ENCODE data around the gene ATP13A1.

Gene ATP13A1

GRCh38 chr19:19643158-19644053 lies 20.1 kb downstream of the ATP13A1 start, which contains the start of gene GMIP:
Gene GMIP (minus strand): TSS chr19:19643657. CDS start chr19:19643529, 128 bp downstream.
- DNase-seq (ENCODE audit: low spot score): peak; percentile 88

GRCh38 chr19:19642506-19643157 lies 20.8 kb downstream of the ATP13A1 start:
- peak; percentile 52 for DNase-seq (ENCODE audit: low spot score)

GRCh38 chr19:19637523-19638251 lies 25.8 kb downstream of the ATP13A1 start:
- no peak for DNase-seq (ENCODE audit: low spot score)

GRCh38 chr19:19637186-19637522 lies 26.3 kb downstream of the ATP13A1 start:
- DNase-seq (ENCODE audit: low spot score): no peak

- no peak for DNase-seq (ENCODE audit: low spot score)
These were observed 26.8 kb downstream of the ATP13A1 start for GRCh38 chr19:19636573-19637185.

- no peak for DNase-seq (ENCODE audit: low spot score)
These were observed 28.2 kb downstream of the ATP13A1 start for GRCh38 chr19:19635313-19635702.

- no peak for DNase-seq (ENCODE audit: low spot score)
These were observed 28.8 kb downstream of the ATP13A1 start for GRCh38 chr19:19634516-19635312.

- no peak for DNase-seq (ENCODE audit: low spot score)
These were observed 29.6 kb downstream of the ATP13A1 start for GRCh38 chr19:19633711-19634515.

- DNase-seq (ENCODE audit: low spot score): no peak
These were observed 30.8 kb downstream of the ATP13A1 start for GRCh38 chr19:19632661-19633060.

GRCh38 chr19:19631346-19631745 lies 32.1 kb downstream of the ATP13A1 start:
- no peak for DNase-seq (ENCODE audit: low spot score)

- no peak for DNase-seq (ENCODE audit: low spot score)
These were observed 33.0 kb downstream of the ATP13A1 start for GRCh38 chr19:19630426-19630825.

- no peak for DNase-seq (ENCODE audit: low spot score)
These were observed 33.4 kb downstream of the ATP13A1 start for GRCh38 chr19:19630062-19630414.

- DNase-seq (ENCODE audit: low spot score): peak; percentile 31
These were observed 34.9 kb downstream of the ATP13A1 start for GRCh38 chr19:19628501-19629134.

GRCh38 chr19:19627621-19628500 lies 35.6 kb downstream of the ATP13A1 start, which contains the start of gene LPAR2:
Gene LPAR2 (minus strand): TSS chr19:19628220. CDS start chr19:19627275, 945 bp downstream.
- DNase-seq (ENCODE audit: low spot score): peak; percentile 80

GRCh38 chr19:19626516-19627472 lies 36.7 kb downstream of the ATP13A1 start:
- no peak for DNase-seq (ENCODE audit: low spot score)

- no peak for DNase-seq (ENCODE audit: low spot score)
These were observed 39.4 kb downstream of the ATP13A1 start for GRCh38 chr19:19624032-19624570.

- DNase-seq (ENCODE audit: low spot score): no peak
These were observed 40.1 kb downstream of the ATP13A1 start for GRCh38 chr19:19623383-19623782.

GRCh38 chr19:19619849-19620210 lies 43.6 kb downstream of the ATP13A1 start:
- no peak for DNase-seq (ENCODE audit: low spot score)
